Mucosa of rectum (tissue), 2 donors: ENCODE results near the gene SYTL3.
"Not testable (repeated sequence)": the region's sequence is repeated elsewhere in the genome, so short reads cannot be mapped to it uniquely, and the experiment has no call there.

Experiments
- H3K27ac ChIP-seq, 2 donors: one replicate each; pipeline ENCODE4 v1.7.0; 2013; ENCODE audit warnings: inconsistent platforms in 2 of 2, low read depth in 2 of 2, low read length in 2 of 2
- H3K27me3 ChIP-seq, 2 donors: one replicate each; pipeline ENCODE4 v1.7.0; 2013; ENCODE audit warnings: low read length in 2 of 2; ENCODE audit not compliant: control insufficient read depth in 2 of 2, insufficient read depth in 2 of 2
- H3K36me3 ChIP-seq, 2 donors: one replicate each; pipeline ENCODE4 v1.7.0; 2013; ENCODE audit warnings: low read length in 2 of 2; ENCODE audit not compliant: control insufficient read depth in 2 of 2, insufficient read depth in 2 of 2
- H3K4me1 ChIP-seq, 2 donors: one replicate each; pipeline ENCODE4 v1.7.0; 2013; ENCODE audit warnings: low read length in 2 of 2, mild to moderate bottlenecking in 1 of 2; ENCODE audit not compliant: control insufficient read depth in 2 of 2, insufficient read depth in 2 of 2
- H3K4me3 ChIP-seq, 2 donors: one replicate each; pipeline ENCODE4 v1.7.0; 2013; ENCODE audit warnings: low read length in 2 of 2
- H3K9ac ChIP-seq, 2 donors: one replicate each; pipeline ENCODE4 v1.7.0; 2013; ENCODE audit warnings: low read length in 2 of 2, low read depth in 1 of 2, mild to moderate bottlenecking in 1 of 2
- H3K9me3 ChIP-seq, 2 donors: one replicate each; pipeline ENCODE4 v1.7.0; 2013; ENCODE audit warnings: low read length in 2 of 2; ENCODE audit not compliant: control insufficient read depth in 2 of 2
- donor health status: healthy.
- donor health status: Normal muscosa, but diverticular disease.

SYTL3 gene

DNA sequence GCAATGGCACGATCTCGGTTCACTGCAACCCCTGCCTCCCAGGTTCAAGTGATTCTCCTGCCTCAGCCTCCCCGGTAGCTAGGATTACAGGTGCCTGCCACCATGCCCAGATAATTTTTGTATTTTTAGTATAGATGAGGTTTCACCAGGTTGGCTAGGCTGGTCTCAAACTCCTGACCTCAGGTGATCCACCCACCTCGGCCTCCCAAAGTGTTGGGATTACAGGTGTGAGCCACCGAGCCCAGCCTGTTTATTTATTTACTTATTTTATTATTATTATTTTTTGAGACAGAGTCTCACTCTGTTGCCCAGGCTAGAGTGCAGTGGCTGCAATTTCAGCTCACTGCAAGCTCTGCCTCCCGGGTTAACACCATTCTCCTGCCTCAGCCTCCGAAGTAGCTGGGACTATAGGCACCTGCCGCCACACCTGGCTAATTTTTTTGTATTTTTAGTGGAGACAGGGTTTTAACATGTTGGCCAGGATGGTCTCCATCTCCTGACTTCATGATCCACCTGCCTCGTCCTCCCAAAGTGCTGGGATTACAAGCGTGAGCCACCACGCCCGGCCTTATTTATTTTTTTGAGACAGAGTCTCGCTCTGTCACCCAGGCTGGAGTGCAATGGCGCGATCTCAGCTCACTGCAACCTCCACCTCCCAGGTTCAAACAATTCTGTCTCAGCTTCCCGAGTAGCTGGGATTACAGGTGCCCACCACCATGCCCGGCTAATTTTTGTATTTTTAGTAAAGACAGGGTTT is 2.3 kb downstream of the SYTL3 start:
- H3K27me3 ChIP-seq, H3K36me3 ChIP-seq, H3K9ac ChIP-seq, H3K4me1 ChIP-seq, H3K4me3 ChIP-seq, H3K9me3 ChIP-seq: not testable (repeated sequence)
- H3K27ac ChIP-seq = peak overlapping the region in 1 of 2 donors; percentile 48

DNA sequence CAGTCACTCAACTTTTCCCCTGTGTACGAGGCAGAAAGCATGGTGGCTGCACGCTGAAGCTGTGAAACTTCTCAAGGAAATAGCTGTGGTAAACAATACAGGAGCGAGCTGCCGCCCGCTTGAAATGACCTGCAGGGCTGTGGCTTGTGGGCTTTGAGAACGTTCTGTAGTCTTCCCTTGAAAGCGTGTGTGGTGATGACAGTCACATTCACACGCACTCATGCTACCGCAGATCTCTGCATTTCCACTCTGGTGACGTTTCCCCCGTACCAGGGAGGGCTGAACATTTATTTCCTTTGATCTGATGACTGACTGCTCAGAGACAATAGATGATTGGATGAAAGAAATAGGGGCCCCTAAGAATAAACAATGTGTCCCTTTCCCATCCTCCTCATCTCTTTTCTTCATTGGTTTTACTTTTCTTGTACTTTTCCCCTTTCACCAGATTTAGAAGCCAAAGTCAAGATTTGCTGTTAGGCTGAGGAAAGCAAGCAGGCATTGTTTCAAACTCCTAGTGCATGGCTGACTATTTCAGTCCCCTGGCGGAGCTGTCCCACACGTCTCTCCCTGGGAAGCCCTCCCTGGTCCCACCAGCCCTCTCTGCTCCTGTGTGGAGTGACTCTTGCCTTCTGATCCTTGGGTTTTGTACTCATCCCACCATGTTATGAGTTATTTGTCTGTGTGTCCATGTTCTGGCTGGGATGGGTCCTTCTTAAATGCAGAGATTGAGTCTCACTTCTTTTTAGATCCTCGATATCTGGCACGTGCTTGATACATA is 3.9 kb downstream of the SYTL3 start:
- H3K4me3 ChIP-seq = no peak overlapping the region
- peak overlapping the region in 1 of 2 donors; percentile 29 for H3K9ac ChIP-seq
- peak overlapping the region; percentile 65 to 82 for H3K27ac ChIP-seq
- H3K4me1 ChIP-seq = peaks cover 4 to 8% of the 10 kb centered on the region in 2 donors
- H3K36me3 ChIP-seq = no peaks in the 10 kb centered on the region
- no peaks in the 10 kb centered on the region for H3K27me3 ChIP-seq
- H3K9me3 ChIP-seq = no peaks in the 10 kb centered on the region

DNA sequence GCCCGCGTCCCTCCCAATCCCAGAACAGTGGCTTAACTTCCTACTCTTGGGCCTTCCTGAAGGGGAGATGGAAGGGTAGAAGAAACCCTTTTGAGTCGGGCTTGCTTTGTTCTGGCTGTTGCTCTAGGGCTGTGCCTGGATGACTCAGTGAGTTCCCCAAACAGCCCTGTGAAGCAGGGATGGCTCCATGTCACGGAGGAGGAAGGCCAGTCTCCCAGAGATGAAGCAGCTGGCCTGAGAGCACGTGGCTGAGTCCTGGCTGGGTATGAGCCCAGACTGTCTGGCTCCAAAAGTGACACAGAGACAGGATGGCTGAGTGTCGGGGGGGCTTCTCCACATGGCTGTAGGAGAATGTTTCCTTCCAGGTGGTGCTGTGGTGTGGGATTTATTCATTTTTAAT is 4.6 kb downstream of the SYTL3 start:
- Histone ChIP-seq H3K4me1 (peaks cover 4 to 8% of the 10 kb centered on the region in 2 donors), H3K4me3 (no peak overlapping the region), H3K9me3 (no peaks in the 10 kb centered on the region), H3K9ac (no peak overlapping the region), H3K27me3 (no peaks in the 10 kb centered on the region), H3K36me3 (no peaks in the 10 kb centered on the region), H3K27ac (peak overlapping the region; percentile 65 to 82)

DNA sequence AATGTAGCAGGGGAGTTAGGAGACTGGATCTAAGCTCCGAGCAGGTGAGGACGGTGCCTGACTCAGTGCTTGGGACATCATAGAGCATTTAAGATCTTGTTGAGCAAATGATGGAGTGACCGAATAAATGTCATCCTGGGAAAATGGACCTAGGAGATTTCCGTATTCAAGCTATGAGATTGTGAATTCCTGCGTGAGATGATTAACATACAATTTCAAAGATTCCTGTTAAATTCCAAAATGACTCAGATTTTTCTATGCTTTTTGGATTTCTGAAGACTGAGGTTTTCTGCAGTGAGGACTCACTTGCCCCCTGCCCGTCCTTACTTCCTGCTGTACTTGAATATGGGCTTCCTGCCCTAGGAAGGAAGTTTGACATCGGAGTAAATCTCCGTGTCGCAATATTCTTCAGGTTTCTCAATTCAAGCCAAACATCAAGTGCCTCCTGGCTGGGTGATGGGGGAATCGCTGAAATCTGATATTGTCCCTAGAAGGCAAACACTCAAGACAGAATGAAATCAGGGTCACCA is 5.2 kb downstream of the SYTL3 start:
- no peak overlapping the region for H3K9ac ChIP-seq
- no peaks in the 10 kb centered on the region for H3K9me3 ChIP-seq
- H3K4me3 ChIP-seq = no peak overlapping the region
- H3K27ac ChIP-seq = peak overlapping the region; percentile 65 to 82
- H3K27me3 ChIP-seq = no peaks in the 10 kb centered on the region
- H3K36me3 ChIP-seq = no peaks in the 10 kb centered on the region
- H3K4me1 ChIP-seq = peaks cover 4 to 7% of the 10 kb centered on the region in 2 donors

DNA sequence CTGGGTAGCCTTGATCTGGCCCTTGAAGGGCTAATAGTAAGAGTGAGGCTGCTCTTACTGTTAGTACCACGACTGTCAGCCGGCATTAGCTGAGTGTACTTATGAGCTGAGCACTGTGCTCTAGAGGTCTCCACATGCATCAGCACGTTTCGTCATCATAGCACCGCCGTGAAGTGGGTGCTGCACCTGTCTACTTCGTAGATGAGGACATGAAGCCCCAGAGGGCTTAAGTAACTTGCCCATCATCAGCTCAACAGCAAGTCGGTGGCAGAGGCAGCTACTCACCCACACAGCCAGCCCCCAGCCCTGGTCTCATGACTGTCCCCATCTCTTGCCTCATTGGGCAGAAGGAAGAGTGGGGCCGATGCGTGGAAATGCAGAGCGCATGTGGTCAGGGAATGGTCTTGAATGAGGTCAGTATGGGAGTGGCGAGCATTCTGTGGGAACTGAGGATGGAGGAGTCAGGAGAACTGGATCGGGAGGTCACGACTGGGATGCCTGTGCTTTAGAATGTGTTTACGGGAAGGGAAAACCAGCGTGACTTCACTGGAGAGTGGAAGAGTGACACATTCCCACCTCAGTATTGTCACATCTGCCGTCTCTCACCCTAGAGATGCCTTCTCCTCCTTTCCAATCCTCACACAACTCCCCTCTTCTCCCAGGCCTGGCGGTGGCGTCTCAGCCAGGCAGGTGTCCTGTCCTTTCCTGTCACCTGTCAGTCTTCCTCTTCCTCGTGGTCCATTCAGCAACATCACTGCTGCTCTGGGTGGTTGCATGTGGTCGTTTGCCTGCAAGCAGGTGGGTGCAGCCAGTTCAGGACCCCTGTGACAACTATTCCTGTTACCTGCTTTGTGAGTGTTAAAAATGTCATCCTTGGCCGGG is 6.0 kb downstream of the SYTL3 start:
- Histone ChIP-seq H3K36me3 (no peaks in the 10 kb centered on the region), H3K9me3 (no peaks in the 10 kb centered on the region), H3K27ac (peak overlapping the region in 1 of 2 donors; percentile 65), H3K4me3 (no peak overlapping the region), H3K4me1 (peaks cover 4 to 9% of the 10 kb centered on the region in 2 donors), H3K27me3 (no peaks in the 10 kb centered on the region), H3K9ac (no peak overlapping the region)

DNA sequence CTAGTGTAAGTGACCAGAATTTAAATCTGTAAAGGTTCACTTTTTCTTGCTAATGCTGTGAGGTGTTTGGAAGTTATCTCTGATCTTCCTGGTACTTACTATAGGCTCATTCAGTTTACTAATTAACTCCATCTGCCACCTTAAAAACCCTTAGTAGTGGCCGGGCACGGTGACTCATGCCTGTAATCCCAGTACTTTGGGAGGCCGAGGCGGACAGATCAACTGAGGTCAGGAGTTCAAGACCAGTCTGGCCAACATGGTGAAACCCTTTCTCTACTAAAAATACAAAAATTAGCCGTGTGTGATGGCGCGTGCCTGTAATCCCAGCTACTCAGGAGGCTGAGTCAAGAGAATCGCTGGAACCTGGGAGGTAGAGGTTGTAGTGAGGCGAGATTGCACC is 7.1 kb downstream of the SYTL3 start:
- not testable (repeated sequence) for H3K36me3 ChIP-seq, H3K27me3 ChIP-seq, H3K4me1 ChIP-seq, H3K9ac ChIP-seq, H3K9me3 ChIP-seq, H3K27ac ChIP-seq, H3K4me3 ChIP-seq

DNA sequence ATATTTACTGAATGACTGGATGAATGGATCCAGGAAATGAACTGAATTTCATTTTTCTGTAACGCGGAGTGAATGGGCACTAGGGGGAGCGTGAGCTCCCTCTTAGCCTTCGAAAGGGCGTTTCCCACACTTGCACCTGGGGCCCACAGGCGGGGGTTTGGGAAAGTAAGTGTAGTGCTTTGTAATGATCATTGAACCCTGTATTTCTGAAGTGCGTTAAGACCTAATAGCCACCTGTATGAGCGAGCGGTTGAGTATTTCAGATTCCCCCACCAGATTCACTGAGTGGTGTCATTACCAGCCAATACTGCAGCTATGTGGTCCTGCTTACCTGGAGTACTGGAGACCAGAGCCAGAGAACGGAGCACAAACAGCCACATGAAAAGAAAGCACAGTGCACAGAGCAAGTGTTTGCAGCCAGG is 10.5 kb downstream of the SYTL3 start:
- no peak overlapping the region for H3K4me3 ChIP-seq
- H3K9me3 ChIP-seq = no peaks in the 10 kb centered on the region
- no peak overlapping the region for H3K9ac ChIP-seq
- H3K27ac ChIP-seq = no peak overlapping the region
- peaks cover 2 to 6% of the 10 kb centered on the region in 2 donors for H3K4me1 ChIP-seq
- no peaks in the 10 kb centered on the region for H3K36me3 ChIP-seq
- no peaks in the 10 kb centered on the region for H3K27me3 ChIP-seq

DNA sequence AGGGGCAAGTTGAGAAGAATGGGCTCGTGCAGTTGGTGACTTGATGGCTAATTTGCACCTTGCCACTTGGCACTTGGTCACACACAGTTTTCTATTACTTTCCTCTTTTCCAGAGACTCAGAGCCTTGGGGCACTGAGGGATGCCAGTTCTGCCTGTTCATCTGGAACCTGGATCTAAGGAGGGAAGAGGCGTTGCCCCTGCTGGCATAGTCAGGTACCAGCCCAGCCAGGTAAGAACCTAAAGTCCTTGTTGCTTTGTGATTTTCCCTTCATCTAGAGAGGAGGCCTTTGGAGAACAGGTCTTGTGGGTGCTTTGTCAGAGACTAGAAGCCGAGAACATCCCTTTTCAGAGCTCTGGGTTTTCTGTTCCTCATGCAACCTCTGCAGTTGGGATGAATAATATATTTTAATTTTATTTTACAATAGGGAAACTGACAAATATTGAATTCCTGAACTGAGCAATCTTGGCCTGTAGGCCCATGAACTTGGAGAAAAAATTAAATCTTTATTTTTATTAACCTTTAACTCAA is 11.4 kb downstream of the SYTL3 start:
- no peak overlapping the region for H3K27ac ChIP-seq

DNA sequence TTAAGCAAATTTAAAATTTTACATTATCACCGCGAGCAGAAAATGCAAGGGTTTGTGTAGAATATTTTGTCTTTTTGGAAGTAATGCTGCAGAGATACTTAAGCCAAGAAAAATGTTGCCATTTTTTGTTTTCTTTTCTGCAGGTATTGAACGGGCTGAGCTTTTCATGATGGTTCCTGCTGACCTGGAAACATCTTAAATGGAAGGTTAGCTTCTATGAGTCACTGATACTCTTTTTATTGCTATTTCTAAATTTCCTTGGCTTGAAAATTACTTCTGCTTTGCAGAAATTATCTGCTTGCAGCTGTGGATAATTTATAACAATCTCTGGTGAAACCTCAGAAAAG is 12.7 kb downstream of the SYTL3 start:
- H3K4me3 ChIP-seq = peak overlapping the region in 1 of 2 donors; percentile 50

More for the DNA sequence above, 11.4 kb downstream of the SYTL3 start:
- H3K4me3 ChIP-seq = no peak overlapping the region
- peaks cover 2% of the 10 kb centered on the region in 2 donors for H3K4me1 ChIP-seq
- H3K27me3 ChIP-seq = no peaks in the 10 kb centered on the region
- no peak overlapping the region for H3K9ac ChIP-seq
- no peaks in the 10 kb centered on the region for H3K36me3 ChIP-seq
- no peaks in the 10 kb centered on the region for H3K9me3 ChIP-seq

More for the DNA sequence above, 12.7 kb downstream of the SYTL3 start:
- Histone ChIP-seq H3K9ac (no peak overlapping the region), H3K4me1 (peaks cover 2 to 4% of the 10 kb centered on the region in 2 donors), H3K9me3 (no peaks in the 10 kb centered on the region), H3K36me3 (peaks cover 0 to 4% of the 10 kb centered on the region in 2 donors), H3K27ac (peak overlapping the region in 1 of 2 donors; percentile 59), H3K27me3 (no peaks in the 10 kb centered on the region)
